Measurements from ENCODE around the gene ELF2. TPM values are rescaled to one million over a fixed set of nuclear protein-coding genes. Genes with fewer than 3 reads are reported as not detected.
"Not testable (repeated sequence)": the region's sequence is repeated elsewhere in the genome, so short reads cannot be mapped to it uniquely, and the experiment has no call there.

ELF2 gene
- total and polyA plus RNA-seq, 9 donors, result 28.8 to 66.8 (median 51.1) TPM

DNA sequence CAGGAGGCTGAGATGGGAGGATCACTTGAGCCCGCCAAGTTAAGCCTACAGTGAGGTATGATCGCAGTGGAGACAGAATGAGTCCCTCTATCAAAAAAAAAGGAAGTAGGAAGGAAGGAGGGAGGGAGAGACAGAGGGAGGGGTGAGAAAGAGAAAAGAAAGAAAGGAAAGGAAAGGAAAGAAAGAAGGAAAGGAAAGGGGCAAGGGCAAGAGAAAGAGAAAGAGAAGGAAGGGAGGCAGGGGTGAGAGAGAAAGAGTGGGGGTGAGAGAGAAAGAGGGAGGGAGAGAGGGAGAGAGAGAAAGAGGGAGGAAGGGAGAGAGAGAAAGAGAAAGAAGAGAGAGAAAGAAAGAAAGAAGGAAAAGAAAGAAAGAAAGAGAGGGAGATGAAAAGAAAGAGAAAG, 13.2 kb downstream of the ELF2 start:
- intact Hi-C loops (cut with DNase I), result loop anchor here in 1 of 4 donors (10.0 kb wide), 1 partner anchor 49 kb away; no protein-coding TSS in a partner anchor
- no peaks in the 10 kb centered on the region for H3K4me1 ChIP-seq (ENCODE audit: insufficient read depth)
- no peak overlapping the region for H3K27ac ChIP-seq
- no peaks in the 10 kb centered on the region for H3K36me3 ChIP-seq
- H3K27me3 ChIP-seq, result no peaks in the 10 kb centered on the region
- TF ChIP-seq EP300 (IDR thresholded peaks at IDR 0.05), result no peak
- TF ChIP-seq, protein P1, sequence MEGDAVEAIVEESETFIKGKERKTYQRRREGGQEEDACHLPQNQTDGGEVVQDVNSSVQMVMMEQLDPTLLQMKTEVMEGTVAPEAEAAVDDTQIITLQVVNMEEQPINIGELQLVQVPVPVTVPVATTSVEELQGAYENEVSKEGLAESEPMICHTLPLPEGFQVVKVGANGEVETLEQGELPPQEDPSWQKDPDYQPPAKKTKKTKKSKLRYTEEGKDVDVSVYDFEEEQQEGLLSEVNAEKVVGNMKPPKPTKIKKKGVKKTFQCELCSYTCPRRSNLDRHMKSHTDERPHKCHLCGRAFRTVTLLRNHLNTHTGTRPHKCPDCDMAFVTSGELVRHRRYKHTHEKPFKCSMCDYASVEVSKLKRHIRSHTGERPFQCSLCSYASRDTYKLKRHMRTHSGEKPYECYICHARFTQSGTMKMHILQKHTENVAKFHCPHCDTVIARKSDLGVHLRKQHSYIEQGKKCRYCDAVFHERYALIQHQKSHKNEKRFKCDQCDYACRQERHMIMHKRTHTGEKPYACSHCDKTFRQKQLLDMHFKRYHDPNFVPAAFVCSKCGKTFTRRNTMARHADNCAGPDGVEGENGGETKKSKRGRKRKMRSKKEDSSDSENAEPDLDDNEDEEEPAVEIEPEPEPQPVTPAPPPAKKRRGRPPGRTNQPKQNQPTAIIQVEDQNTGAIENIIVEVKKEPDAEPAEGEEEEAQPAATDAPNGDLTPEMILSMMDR (IDR thresholded peaks at IDR 0.05), result no peak
- TF ChIP-seq POLR2A (IDR thresholded peaks at IDR 0.05), result no peak
- no peaks in the 10 kb centered on the region for H3K9me3 ChIP-seq
- DNase-seq, result no peak
- no peak overlapping the region for H3K4me3 ChIP-seq
- WGBS, 3 donors, result 91 to 97% (median 94%) methylated on average over 2 of the region's 2 CpGs

GRCh38 chr4:139157977-139158376, 19.0 kb downstream of the ELF2 start:
- H3K27me3 ChIP-seq; H3K4me3 ChIP-seq; intact Hi-C loops (cut with DNase I); H3K4me1 ChIP-seq (ENCODE audit: insufficient read depth); DNase-seq; H3K9me3 ChIP-seq; H3K27ac ChIP-seq; H3K36me3 ChIP-seq: not testable (repeated sequence)
- 88 to 92% (median 89%) methylated on average over 9 of the region's 9 CpGs for WGBS, 3 donors

DNA sequence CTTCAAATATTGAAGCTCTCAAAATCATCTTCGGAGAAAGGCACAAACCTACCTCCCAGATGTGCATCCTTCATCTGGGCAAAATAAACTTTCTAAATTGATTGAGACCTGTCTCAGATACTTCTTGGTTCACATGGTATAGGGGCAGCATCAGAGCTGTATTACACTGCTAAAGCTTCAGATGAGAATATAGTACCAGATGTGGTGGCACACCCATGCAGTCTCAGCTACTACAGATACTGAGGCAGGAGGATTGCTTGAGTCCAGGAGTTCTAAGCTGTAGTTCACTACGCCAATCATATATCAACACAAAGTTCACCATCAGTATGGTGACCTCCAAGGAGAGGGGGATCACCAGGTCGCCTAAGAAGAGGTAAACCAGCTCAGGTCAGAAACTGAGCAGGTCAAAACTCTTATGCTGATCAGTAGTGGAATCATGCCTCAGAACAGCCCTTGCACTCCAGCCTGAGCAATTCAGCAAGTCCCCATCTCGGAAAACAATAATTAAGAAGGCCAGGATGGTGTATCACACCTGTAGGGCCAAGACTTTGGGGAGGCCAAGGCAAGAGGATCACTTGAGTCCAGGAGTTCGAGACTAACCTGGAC, 22.0 kb downstream of the ELF2 start:
- no peak overlapping the region for H3K27ac ChIP-seq
- H3K27me3 ChIP-seq, result no peaks in the 10 kb centered on the region
- WGBS, 3 donors, result 92 to 95% (median 94%) methylated on average over 5 of the region's 5 CpGs
- intact Hi-C loops (cut with DNase I), result no loop called here
- TF ChIP-seq EP300 (IDR thresholded peaks at IDR 0.05), result no peak
- TF ChIP-seq, protein P1 (IDR thresholded peaks at IDR 0.05), result no peak
- no peak for TF ChIP-seq POLR2A (IDR thresholded peaks at IDR 0.05)
- no peaks in the 10 kb centered on the region for H3K4me1 ChIP-seq (ENCODE audit: insufficient read depth)
- H3K4me3 ChIP-seq, result no peak overlapping the region
- no peaks in the 10 kb centered on the region for H3K9me3 ChIP-seq
- DNase-seq, result no peak
- no peaks in the 10 kb centered on the region for H3K36me3 ChIP-seq

DNA sequence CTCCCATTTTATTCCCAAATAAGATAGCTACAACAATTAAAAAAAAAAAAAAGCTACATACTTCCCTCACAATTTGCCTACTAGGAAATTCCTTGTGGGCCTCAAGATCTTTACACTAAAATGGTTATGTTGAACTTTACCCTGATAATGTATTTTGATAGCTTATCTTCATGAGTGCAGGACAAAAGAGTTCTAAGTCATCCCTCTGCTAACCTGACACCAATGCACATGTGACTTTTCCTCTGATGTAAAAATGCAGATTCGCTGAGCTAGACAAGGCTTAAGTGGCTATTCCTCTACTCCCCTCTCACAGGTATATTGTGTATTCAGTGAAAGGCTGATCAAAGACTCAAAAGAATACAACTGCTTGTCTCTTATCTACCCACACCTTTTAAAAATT, 22.5 kb downstream of the ELF2 start:
- H3K4me1 ChIP-seq (ENCODE audit: insufficient read depth), result no peaks in the 10 kb centered on the region
- no peak overlapping the region for H3K27ac ChIP-seq
- no peaks in the 10 kb centered on the region for H3K9me3 ChIP-seq
- H3K4me3 ChIP-seq, result no peak overlapping the region
- WGBS, 3 donors, result 84 to 97% (median 92%) methylated on average over 1 of the region's 1 CpG
- no peak for DNase-seq
- TF ChIP-seq POLR2A (IDR thresholded peaks at IDR 0.05) (no peak), EP300 (IDR thresholded peaks at IDR 0.05) (no peak)
- TF ChIP-seq, protein P1 (IDR thresholded peaks at IDR 0.05), result no peak
- H3K27me3 ChIP-seq, result no peaks in the 10 kb centered on the region
- no peaks in the 10 kb centered on the region for H3K36me3 ChIP-seq
- intact Hi-C loops (cut with DNase I), result no loop called here

DNA sequence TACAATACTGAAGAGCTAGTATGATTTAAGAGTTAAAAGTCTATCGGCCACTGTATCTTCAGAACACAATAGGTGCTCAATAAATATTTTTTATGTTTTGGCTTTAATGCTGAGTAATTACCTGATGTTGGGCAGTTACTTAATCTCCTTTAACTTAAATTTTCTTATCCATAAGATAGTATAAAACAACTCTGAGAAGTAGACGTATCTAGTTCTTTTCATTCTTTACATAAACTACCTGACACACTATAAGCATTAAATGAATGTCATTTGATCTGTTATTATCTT, 22.9 kb downstream of the ELF2 start:
- H3K36me3 ChIP-seq, result no peaks in the 10 kb centered on the region
- intact Hi-C loops (cut with DNase I), result no loop called here
- TF ChIP-seq, protein P1 (IDR thresholded peaks at IDR 0.05), result no peak
- no peak for TF ChIP-seq POLR2A (IDR thresholded peaks at IDR 0.05)
- TF ChIP-seq EP300 (IDR thresholded peaks at IDR 0.05), result no peak
- no peaks in the 10 kb centered on the region for H3K9me3 ChIP-seq
- no peak overlapping the region for H3K4me3 ChIP-seq
- no peaks in the 10 kb centered on the region for H3K4me1 ChIP-seq (ENCODE audit: insufficient read depth)
- DNase-seq, result no peak
- WGBS, 3 donors, result 78 to 86% (median 83%) methylated on average over 2 of the region's 2 CpGs
- no peak overlapping the region for H3K27ac ChIP-seq
- H3K27me3 ChIP-seq, result no peaks in the 10 kb centered on the region
